ENCODE measurements around the gene PRKCA.

The PRKCA gene

GRCh38 chr17:66701462-66701861 lies 399.0 kb downstream of the PRKCA start:
- H3K4me1 ChIP-seq (ENCODE audit: control insufficient read depth in 2 of 2, insufficient read depth in 1 of 2, low read depth in 1 of 2, low read length in 2 of 2), result peaks cover 7 to 20% of the 10 kb centered on the region in 2 donors
- no peak overlapping the region for H2AFZ ChIP-seq (ENCODE audit: low read length)
- H3K4ac ChIP-seq (ENCODE audit: low read length), result no peak overlapping the region
- H3K36me3 ChIP-seq (replicated peaks in 1 of 2; ENCODE audit: control insufficient read depth in 2 of 2, insufficient read depth in 2 of 2, low read length in 2 of 2), result no peaks in the 10 kb centered on the region
- H3K4me3 ChIP-seq (ENCODE audit: low read length in 2 of 2), result no peak overlapping the region
- H2AK5ac ChIP-seq (ENCODE audit: low read depth, low read length), result no peak overlapping the region
- H4K8ac ChIP-seq (ENCODE audit: low read depth, low read length), result no peak overlapping the region
- no peak for DNase-seq (ENCODE audit: low spot score)
- no peak overlapping the region for H3K27ac ChIP-seq (replicated peaks; ENCODE audit: low read length)
- no peaks in the 10 kb centered on the region for H3K27me3 ChIP-seq (ENCODE audit: control insufficient read depth in 3 of 3, insufficient read depth in 3 of 3, low read depth in 1 of 3, low read length in 3 of 3)
- H3K23ac ChIP-seq (ENCODE audit: low read depth, low read length, poor library complexity), result no peak overlapping the region
- peaks cover 4 to 17% of the 10 kb centered on the region in 2 donors for H3K9me3 ChIP-seq (replicated peaks in 1 of 2; ENCODE audit: control insufficient read depth in 2 of 2, insufficient read depth in 1 of 2, low read depth in 1 of 2, low read length in 2 of 2)
- H2BK5ac ChIP-seq (ENCODE audit: low read length), result no peak overlapping the region
- no peak overlapping the region for H4K91ac ChIP-seq (ENCODE audit: low read depth, low read length, poor library complexity)
- no peak overlapping the region for H3K4me2 ChIP-seq (ENCODE audit: insufficient read depth, low read length, poor library complexity, severe bottlenecking)
- H2BK120ac ChIP-seq (ENCODE audit: low read depth, low read length), result no peak overlapping the region
- no peak overlapping the region for H2BK15ac ChIP-seq (ENCODE audit: low read length)
- H3K79me1 ChIP-seq (ENCODE audit: low read depth, low read length), result no peaks in the 10 kb centered on the region
- no peak overlapping the region for H3K18ac ChIP-seq (ENCODE audit: low read length)
- no peak overlapping the region for H2BK12ac ChIP-seq (ENCODE audit: low read length)
- no peak overlapping the region for H3K14ac ChIP-seq (ENCODE audit: low read length)
- no peak overlapping the region for H3K9ac ChIP-seq (ENCODE audit: low read depth, low read length, poor library complexity)

GRCh38 chr17:66702106-66702936 lies 399.9 kb downstream of the PRKCA start:
- no peak for DNase-seq (ENCODE audit: low spot score)
- no peak overlapping the region for H2BK5ac ChIP-seq (ENCODE audit: low read length)

GRCh38 chr17:66704858-66705520 lies 402.6 kb downstream of the PRKCA start:
- no CpG with 5 or more reads among the region's 2 CpGs for WGBS, 2 donors (ENCODE audit: extremely low coverage in 2 of 2, insufficient read length in 2 of 2, insufficient replicate concordance in 1 of 2)
- no peak overlapping the region for H4K91ac ChIP-seq (ENCODE audit: low read depth, low read length, poor library complexity)
- H3K27ac ChIP-seq (replicated peaks; ENCODE audit: low read length), result no peak overlapping the region
- H2BK5ac ChIP-seq (ENCODE audit: low read length), result no peak overlapping the region
- no peaks in the 10 kb centered on the region for H3K79me1 ChIP-seq (ENCODE audit: low read depth, low read length)
- no peak overlapping the region for H3K4ac ChIP-seq (ENCODE audit: low read length)
- H2BK15ac ChIP-seq (ENCODE audit: low read length), result no peak overlapping the region
- H2AK5ac ChIP-seq (ENCODE audit: low read depth, low read length), result no peak overlapping the region
- H3K9ac ChIP-seq (ENCODE audit: low read depth, low read length, poor library complexity), result no peak overlapping the region
- no peaks in the 10 kb centered on the region for H3K27me3 ChIP-seq (ENCODE audit: control insufficient read depth in 3 of 3, insufficient read depth in 3 of 3, low read depth in 1 of 3, low read length in 3 of 3)
- peaks cover 0 to 3% of the 10 kb centered on the region in 2 donors for H3K9me3 ChIP-seq (replicated peaks in 1 of 2; ENCODE audit: control insufficient read depth in 2 of 2, insufficient read depth in 1 of 2, low read depth in 1 of 2, low read length in 2 of 2)
- H4K8ac ChIP-seq (ENCODE audit: low read depth, low read length), result no peak overlapping the region
- H3K4me1 ChIP-seq (ENCODE audit: control insufficient read depth in 2 of 2, insufficient read depth in 1 of 2, low read depth in 1 of 2, low read length in 2 of 2), result peaks cover 18 to 33% of the 10 kb centered on the region in 2 donors
- H3K4me2 ChIP-seq (ENCODE audit: insufficient read depth, low read length, poor library complexity, severe bottlenecking), result no peak overlapping the region
- H3K23ac ChIP-seq (ENCODE audit: low read depth, low read length, poor library complexity), result no peak overlapping the region
- H2AFZ ChIP-seq (ENCODE audit: low read length), result no peak overlapping the region
- DNase-seq (ENCODE audit: low spot score), result no peak
- H3K18ac ChIP-seq (ENCODE audit: low read length), result no peak overlapping the region
- no peak overlapping the region for H2BK120ac ChIP-seq (ENCODE audit: low read depth, low read length)
- no peak overlapping the region for H2BK12ac ChIP-seq (ENCODE audit: low read length)
- H3K14ac ChIP-seq (ENCODE audit: low read length), result no peak overlapping the region
- no peaks in the 10 kb centered on the region for H3K36me3 ChIP-seq (replicated peaks in 1 of 2; ENCODE audit: control insufficient read depth in 2 of 2, insufficient read depth in 2 of 2, low read length in 2 of 2)
- no peak overlapping the region for H3K4me3 ChIP-seq (ENCODE audit: low read length in 2 of 2)

More at GRCh38 chr17:66702106-66702936, 399.9 kb downstream of the PRKCA start:
- no peaks in the 10 kb centered on the region for H3K79me1 ChIP-seq (ENCODE audit: low read depth, low read length)
- no peak overlapping the region for H3K23ac ChIP-seq (ENCODE audit: low read depth, low read length, poor library complexity)
- H3K27ac ChIP-seq (replicated peaks; ENCODE audit: low read length), result no peak overlapping the region
- H3K18ac ChIP-seq (ENCODE audit: low read length), result no peak overlapping the region
- WGBS, 2 donors (ENCODE audit: extremely low coverage in 2 of 2, insufficient read length in 2 of 2, insufficient replicate concordance in 1 of 2), result no CpG with 5 or more reads among the region's 1 CpG
- H2BK12ac ChIP-seq (ENCODE audit: low read length), result no peak overlapping the region
- H2AFZ ChIP-seq (ENCODE audit: low read length), result no peak overlapping the region
- H3K4ac ChIP-seq (ENCODE audit: low read length), result no peak overlapping the region
- no peak overlapping the region for H3K9ac ChIP-seq (ENCODE audit: low read depth, low read length, poor library complexity)
- H4K91ac ChIP-seq (ENCODE audit: low read depth, low read length, poor library complexity), result no peak overlapping the region
- peaks cover 11 to 24% of the 10 kb centered on the region in 2 donors for H3K4me1 ChIP-seq (ENCODE audit: control insufficient read depth in 2 of 2, insufficient read depth in 1 of 2, low read depth in 1 of 2, low read length in 2 of 2)
- no peaks in the 10 kb centered on the region for H3K27me3 ChIP-seq (ENCODE audit: control insufficient read depth in 3 of 3, insufficient read depth in 3 of 3, low read depth in 1 of 3, low read length in 3 of 3)
- no peaks in the 10 kb centered on the region for H3K36me3 ChIP-seq (replicated peaks in 1 of 2; ENCODE audit: control insufficient read depth in 2 of 2, insufficient read depth in 2 of 2, low read length in 2 of 2)
- H3K9me3 ChIP-seq (replicated peaks in 1 of 2; ENCODE audit: control insufficient read depth in 2 of 2, insufficient read depth in 1 of 2, low read depth in 1 of 2, low read length in 2 of 2), result peaks cover 4 to 13% of the 10 kb centered on the region in 2 donors
- no peak overlapping the region for H2BK15ac ChIP-seq (ENCODE audit: low read length)
- no peak overlapping the region for H3K4me3 ChIP-seq (ENCODE audit: low read length in 2 of 2)
- H4K8ac ChIP-seq (ENCODE audit: low read depth, low read length), result no peak overlapping the region
- no peak overlapping the region for H3K14ac ChIP-seq (ENCODE audit: low read length)
- no peak overlapping the region for H2AK5ac ChIP-seq (ENCODE audit: low read depth, low read length)
- no peak overlapping the region for H3K4me2 ChIP-seq (ENCODE audit: insufficient read depth, low read length, poor library complexity, severe bottlenecking)
- H2BK120ac ChIP-seq (ENCODE audit: low read depth, low read length), result no peak overlapping the region

GRCh38 chr17:66706851-66707450 lies 404.5 kb downstream of the PRKCA start:
- no CpG with 5 or more reads among the region's 1 CpG for WGBS, 2 donors (ENCODE audit: extremely low coverage in 2 of 2, insufficient read length in 2 of 2, insufficient replicate concordance in 1 of 2)
- Histone ChIP-seq H3K36me3 (replicated peaks in 1 of 2; ENCODE audit: control insufficient read depth in 2 of 2, insufficient read depth in 2 of 2, low read length in 2 of 2) (no peaks in the 10 kb centered on the region), H4K91ac (ENCODE audit: low read depth, low read length, poor library complexity) (no peak overlapping the region)

More at GRCh38 chr17:66706851-66707450, 404.5 kb downstream of the PRKCA start:
- Histone ChIP-seq H3K79me1 (ENCODE audit: low read depth, low read length) (no peaks in the 10 kb centered on the region), H2BK5ac (ENCODE audit: low read length) (no peak overlapping the region), H3K4me2 (ENCODE audit: insufficient read depth, low read length, poor library complexity, severe bottlenecking) (no peak overlapping the region), H3K18ac (ENCODE audit: low read length) (no peak overlapping the region), H3K27ac (replicated peaks; ENCODE audit: low read length) (peak overlapping the region; percentile 35), H3K4ac (ENCODE audit: low read length) (no peak overlapping the region), H4K8ac (ENCODE audit: low read depth, low read length) (no peak overlapping the region), H2BK120ac (ENCODE audit: low read depth, low read length) (no peak overlapping the region), H3K14ac (ENCODE audit: low read length) (no peak overlapping the region), H2BK15ac (ENCODE audit: low read length) (no peak overlapping the region), H2BK12ac (ENCODE audit: low read length) (no peak overlapping the region), H3K23ac (ENCODE audit: low read depth, low read length, poor library complexity) (no peak overlapping the region), H3K4me3 (ENCODE audit: low read length in 2 of 2) (no peak overlapping the region), H2AFZ (ENCODE audit: low read length) (no peak overlapping the region), H3K9me3 (replicated peaks in 1 of 2; ENCODE audit: control insufficient read depth in 2 of 2, insufficient read depth in 1 of 2, low read depth in 1 of 2, low read length in 2 of 2) (peaks cover 0 to 4% of the 10 kb centered on the region in 2 donors), H3K9ac (ENCODE audit: low read depth, low read length, poor library complexity) (no peak overlapping the region), H2AK5ac (ENCODE audit: low read depth, low read length) (no peak overlapping the region), H3K27me3 (ENCODE audit: control insufficient read depth in 3 of 3, insufficient read depth in 3 of 3, low read depth in 1 of 3, low read length in 3 of 3) (no peaks in the 10 kb centered on the region), H3K4me1 (ENCODE audit: control insufficient read depth in 2 of 2, insufficient read depth in 1 of 2, low read depth in 1 of 2, low read length in 2 of 2) (peaks cover 21 to 42% of the 10 kb centered on the region in 2 donors)
- peak; percentile 26 for DNase-seq (ENCODE audit: low spot score)

All from neuronal stem cell (in vitro differentiated cells).